GM19025 (cell line): ENCODE measurements around the gene GNG10.
"Not testable (repeated sequence)": the region's sequence is repeated elsewhere in the genome, so short reads cannot be mapped to it uniquely, and the experiment has no call there.

Source experiments
- ATAC-seq: cut with Tn5 transposase; IDR thresholded peaks from one replicate; pipeline ENCODE4 v1.9.1; 2021; ENCODE audit warnings: mild to moderate bottlenecking, low read depth, moderate library complexity; ENCODE audit not compliant: unreplicated experiment

GNG10 gene

DNA sequence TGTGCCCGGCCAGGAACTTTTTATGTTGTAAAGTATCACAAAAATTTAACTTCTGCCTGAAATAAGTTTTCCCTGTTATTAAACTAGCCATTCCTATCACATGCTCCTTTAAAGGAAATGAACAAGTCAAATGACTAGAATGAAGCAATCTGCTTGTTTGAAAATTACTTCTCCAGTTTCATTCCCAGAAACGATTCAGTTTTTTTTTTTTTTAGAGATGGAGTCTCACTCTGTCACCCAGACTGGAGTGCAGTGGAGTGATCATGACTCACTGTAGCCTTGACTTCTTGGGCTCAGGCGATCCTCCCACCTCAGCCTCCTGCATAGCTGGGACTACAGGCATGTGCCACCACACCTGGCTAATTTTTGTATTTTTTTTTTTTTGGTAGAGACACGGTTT is 13.3 kb upstream of the GNG10 start:
- no peak for ATAC-seq

- no peak for ATAC-seq
Observed at GRCh38 chr9:111649016-111649415, 12.4 kb upstream of the GNG10 start.

GRCh38 chr9:111657051-111657450 is 4.4 kb upstream of the GNG10 start:
- ATAC-seq = no peak

- no peak for ATAC-seq
Observed at GRCh38 chr9:111658943-111659342, 2.5 kb upstream of the GNG10 start.

- no peak for ATAC-seq
Observed at GRCh38 chr9:111659691-111660090, 1.7 kb upstream of the GNG10 start.

DNA sequence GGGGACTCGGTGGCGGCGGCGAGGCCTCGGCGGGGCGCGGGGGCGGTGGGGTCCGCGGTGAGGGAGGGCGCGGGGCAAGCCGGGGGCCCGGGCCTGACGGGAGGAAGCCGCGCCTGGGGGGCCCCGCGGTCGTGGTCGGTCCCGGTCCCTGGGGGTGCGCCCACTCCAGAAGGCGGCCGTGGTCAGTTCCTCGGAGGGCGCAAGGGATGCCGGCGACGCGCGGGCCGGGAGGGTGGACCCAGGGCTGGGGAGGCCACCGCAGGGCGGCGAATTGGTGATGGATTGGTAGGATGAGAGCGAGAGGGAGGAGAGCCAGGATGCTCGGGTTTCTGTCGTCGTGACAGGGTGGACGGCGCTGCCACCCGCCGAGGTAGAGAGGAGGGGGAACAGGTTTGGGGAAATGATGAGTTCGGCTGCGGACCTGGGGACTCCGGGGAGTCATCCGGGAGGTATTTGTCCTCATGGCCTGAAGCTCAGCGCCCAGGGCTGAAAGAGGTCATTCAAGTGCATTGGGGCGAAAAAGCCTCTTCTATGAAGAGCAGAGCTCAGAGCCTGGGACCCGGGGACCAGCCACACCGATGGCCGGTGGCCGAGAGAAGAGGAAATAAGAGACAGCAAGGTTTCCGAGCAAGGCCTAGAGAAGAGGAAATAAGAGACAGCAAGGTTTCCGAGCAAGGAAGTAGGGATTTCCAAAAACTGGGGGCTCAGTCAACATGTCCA is 557 bp downstream of the GNG10 start:
- peak; percentile 20 for ATAC-seq

- no peak for ATAC-seq
Observed at GRCh38 chr9:111662576-111663300, 1.3 kb downstream of the GNG10 start.

- ATAC-seq = no peak
Observed at GRCh38 chr9:111663301-111663823, 2.0 kb downstream of the GNG10 start.

DNA sequence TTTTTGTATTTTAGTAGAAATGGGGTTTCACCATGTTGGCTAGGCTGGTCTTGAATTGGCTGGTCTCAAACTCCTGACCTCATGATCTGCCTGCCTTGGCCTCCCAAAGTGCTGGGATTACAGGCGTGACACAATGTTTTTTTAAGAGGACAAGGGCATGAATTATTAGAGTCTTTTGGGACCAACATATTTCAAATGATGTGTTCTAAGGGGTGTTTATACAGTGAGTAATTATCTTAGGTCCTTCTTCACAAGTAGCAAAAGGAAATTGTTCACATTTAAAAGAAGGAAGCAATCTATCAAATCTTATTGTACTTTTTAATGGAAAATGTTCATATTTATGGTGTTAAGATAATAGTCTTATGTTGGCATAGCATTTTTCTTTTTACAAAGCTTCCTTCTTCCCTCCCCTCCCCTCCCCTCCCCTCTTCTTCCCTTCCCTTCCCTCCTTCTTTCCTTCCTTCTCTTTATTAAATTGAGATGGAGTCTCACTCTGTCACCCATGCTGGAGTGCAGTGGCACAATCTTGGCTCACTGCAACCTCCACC is 6.7 kb downstream of the GNG10 start:
- no peak for ATAC-seq

GRCh38 chr9:111668601-111669000 is 7.2 kb downstream of the GNG10 start:
- not testable (repeated sequence) for ATAC-seq

GRCh38 chr9:111674319-111674718 is 12.9 kb downstream of the GNG10 start:
- no peak for ATAC-seq

DNA sequence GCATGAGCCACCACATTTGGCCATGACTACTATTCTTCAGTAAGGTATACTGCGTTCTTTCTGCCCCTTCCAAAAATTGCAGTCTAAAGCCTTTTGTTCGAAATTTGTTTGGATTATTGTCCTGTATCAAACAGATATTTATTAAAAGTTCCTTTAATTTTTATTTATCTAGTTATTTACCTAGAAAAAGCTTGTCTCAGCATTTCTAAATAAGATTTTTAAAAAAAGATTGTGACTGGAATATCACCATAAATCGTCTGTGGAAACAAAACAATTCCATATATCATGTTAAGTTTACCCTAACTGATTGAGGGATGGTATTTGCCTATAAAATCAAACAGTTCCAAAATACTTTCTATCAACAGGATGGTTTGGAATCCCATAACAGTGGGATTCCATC is 14.7 kb downstream of the GNG10 start:
- ATAC-seq = no peak

DNA sequence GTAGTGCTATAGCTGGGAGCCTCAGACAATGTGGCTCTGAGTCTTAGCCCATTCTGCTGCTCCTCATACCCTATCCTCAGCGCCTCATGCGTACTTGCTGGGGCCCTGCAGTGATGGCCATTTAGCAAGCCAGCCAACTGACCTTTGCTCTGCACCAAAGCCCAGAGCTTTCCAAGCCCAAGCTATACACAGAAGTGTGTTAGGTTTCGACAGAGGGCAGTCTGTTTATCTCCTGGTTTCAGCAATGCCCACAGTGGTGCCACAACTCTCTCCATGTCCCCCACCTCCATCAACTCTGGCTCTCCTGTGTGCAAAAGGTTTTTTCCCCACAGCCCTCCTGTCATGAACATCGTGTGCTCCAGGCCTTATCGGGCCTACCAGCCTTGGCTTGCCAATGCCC is 16.9 kb downstream of the GNG10 start:
- no peak for ATAC-seq

GRCh38 chr9:111679199-111679598 is 17.8 kb downstream of the GNG10 start:
- ATAC-seq = no peak

DNA sequence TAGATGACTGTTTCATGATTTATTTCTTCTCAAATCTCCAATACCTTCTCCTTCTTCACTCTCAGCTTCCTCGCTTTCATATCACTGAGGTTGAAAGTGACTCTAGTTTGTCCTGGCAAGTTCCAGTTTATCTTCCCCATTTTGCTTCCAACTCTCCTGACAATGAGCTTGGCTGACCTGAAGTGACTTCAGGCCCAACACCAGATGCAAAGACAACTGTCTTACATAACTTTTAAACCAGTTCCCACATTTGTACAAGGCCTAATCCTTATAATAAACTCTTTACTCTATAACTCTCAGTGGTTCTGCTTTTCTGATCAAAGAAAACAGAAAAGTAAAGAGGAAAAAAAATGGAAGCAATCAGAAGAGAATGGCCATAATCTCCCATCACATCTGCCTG is 22.0 kb downstream of the GNG10 start:
- ATAC-seq = no peak

- no peak for ATAC-seq
Observed at GRCh38 chr9:111691672-111692329, 30.4 kb downstream of the GNG10 start.

DNA sequence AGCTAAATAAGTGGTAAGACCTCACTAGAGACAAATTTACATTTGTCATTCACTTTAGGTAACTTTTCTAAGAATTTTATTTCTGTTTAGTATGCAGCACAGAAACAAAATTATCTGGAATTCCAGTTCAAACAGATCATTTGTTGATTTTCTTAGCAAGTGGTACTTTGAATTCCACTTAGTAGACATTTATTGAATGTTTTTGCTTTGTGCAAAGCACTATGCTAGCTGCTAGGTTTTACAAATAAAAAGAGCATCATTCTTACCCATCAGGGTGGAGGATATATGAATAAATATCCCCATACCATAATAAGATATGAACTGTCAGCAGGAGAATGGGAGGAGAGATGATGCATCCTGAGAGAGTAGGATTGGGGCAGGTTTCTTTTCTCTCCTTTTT is 35.4 kb downstream of the GNG10 start:
- no peak for ATAC-seq

GRCh38 chr9:111700776-111701175 is 39.4 kb downstream of the GNG10 start:
- ATAC-seq = no peak

GRCh38 chr9:111704503-111704902 is 43.1 kb downstream of the GNG10 start:
- ATAC-seq = no peak

DNA sequence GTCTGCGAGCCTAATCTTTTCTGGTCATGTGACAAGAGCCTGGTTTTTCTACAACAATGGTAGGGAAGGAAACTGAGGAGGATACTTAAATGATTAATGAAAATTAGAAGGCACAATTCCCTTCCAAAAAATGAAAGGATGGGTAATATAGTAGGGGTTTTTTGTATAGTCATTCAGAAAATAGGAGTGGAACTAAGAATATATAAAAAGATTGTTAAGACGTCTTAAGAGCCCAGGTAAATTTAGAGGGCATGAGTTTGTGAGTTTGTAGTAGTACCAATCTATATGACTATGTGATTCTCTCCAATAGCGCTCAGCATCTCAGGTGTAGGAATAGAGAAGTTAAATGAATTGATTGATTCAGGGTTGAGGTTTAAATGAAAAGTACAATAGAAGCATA is 50.1 kb downstream of the GNG10 start:
- no peak for ATAC-seq

DNA sequence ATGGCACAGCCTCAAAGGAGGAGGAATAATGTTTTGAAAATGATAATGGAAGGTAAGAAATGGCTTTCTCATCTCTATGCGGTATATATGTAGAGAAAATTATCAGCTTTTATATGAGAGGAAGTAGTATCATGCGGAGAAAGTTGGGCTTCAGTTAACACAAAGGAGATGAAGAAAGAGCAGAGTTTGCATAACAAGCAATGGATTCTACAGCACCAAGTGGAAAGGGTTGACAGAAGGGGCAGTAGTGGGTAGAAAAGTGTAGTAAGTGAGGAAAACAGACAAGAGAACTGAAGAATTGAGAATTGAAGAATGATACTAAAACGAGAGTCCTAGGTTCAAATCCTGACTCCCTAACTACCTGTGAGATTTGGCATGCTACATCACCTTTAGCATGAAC is 51.0 kb downstream of the GNG10 start:
- no peak for ATAC-seq
